ENCODE results near the gene FAAH2.

DNA sequence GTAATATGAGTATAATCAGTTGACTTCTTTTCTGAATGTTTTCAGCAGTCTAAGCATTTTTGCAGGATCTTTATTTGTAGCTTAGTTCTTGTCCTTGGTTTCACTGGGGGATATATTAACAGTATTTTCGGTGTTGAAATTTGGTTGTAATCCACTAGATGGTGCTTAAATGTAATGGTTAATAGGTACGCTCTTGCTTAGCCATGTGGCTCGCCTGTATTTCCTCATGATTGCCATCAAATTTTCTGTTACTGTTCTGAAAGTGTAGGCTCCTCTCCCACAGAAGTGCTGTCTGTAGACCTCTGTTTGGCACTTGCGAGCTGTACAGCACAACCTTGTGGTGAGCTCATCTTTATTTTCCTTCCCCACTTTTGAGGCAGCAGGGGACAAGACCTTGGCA lies 3.9 kb upstream of the FAAH2 start:
- TF ChIP-seq CHD2 (IDR thresholded peaks at IDR 0.05; ENCODE audit: low read depth, low read length) (no peak), ERF (CRISPR knock-in tag; IDR thresholded peaks at IDR 0.05) (no peak), CHD1 (IDR thresholded peaks at IDR 0.05; ENCODE audit: low read length) (no peak), FOXO4 (CRISPR knock-in tag; IDR thresholded peaks at IDR 0.05) (no peak), SIN3B (IDR thresholded peaks at IDR 0.05; ENCODE audit: low read depth) (no peak), RBM17 (IDR thresholded peaks at IDR 0.05; ENCODE audit: borderline replicate concordance, low read depth, low read length) (no peak)
- TF ChIP-seq, protein P1, sequence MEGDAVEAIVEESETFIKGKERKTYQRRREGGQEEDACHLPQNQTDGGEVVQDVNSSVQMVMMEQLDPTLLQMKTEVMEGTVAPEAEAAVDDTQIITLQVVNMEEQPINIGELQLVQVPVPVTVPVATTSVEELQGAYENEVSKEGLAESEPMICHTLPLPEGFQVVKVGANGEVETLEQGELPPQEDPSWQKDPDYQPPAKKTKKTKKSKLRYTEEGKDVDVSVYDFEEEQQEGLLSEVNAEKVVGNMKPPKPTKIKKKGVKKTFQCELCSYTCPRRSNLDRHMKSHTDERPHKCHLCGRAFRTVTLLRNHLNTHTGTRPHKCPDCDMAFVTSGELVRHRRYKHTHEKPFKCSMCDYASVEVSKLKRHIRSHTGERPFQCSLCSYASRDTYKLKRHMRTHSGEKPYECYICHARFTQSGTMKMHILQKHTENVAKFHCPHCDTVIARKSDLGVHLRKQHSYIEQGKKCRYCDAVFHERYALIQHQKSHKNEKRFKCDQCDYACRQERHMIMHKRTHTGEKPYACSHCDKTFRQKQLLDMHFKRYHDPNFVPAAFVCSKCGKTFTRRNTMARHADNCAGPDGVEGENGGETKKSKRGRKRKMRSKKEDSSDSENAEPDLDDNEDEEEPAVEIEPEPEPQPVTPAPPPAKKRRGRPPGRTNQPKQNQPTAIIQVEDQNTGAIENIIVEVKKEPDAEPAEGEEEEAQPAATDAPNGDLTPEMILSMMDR (IDR thresholded peaks at IDR 0.05 in 2 of 3, conservative IDR thresholded peaks at IDR 0.05 in 1 of 3; ENCODE audit: insufficient read depth in 2 of 3, low read depth in 1 of 3, low read length in 3 of 3), result 0 out of 6 replicates have a peak, but pooled peaks of 1 of the 3 experiments have one; percentile 10

Measured in K562 (cell line).